Ovary (tissue), 9 donors: ENCODE data around the gene TNFRSF1A. TPM values are rescaled to one million over a fixed set of nuclear protein-coding genes. Genes with fewer than 3 reads are reported as not detected.

Experiments
- DNase-seq, 5 donors: peaks; one replicate each; pipeline ENCODE4 v3.0.0-alpha.2; 2019 to 2020
- H3K27ac ChIP-seq, 2 donors: fragments of 200-600 bp; one replicate each; pipeline versions ENCODE4 v1.5.1 to v1.8.0; 2019 to 2022
- H3K27me3 ChIP-seq: fragments of 200-600 bp; one replicate; pipeline ENCODE4 v1.8.0; 2022
- H3K36me3 ChIP-seq: fragments of 200-600 bp; sonication (generic); one replicate; pipeline ENCODE4 v1.5.1; 2019
- H3K4me1 ChIP-seq: one replicate; pipeline ENCODE4 v1.8.1; 2013; ENCODE audit warnings: mild to moderate bottlenecking, moderate library complexity; ENCODE audit not compliant: insufficient read depth
- H3K4me3 ChIP-seq: fragments of 200-600 bp; sonication (generic); one replicate; pipeline ENCODE4 v1.5.1; 2017
- H3K9me3 ChIP-seq, 2 donors: fragments of 200-600 bp in 1 of 2; sonication (generic) in 1 of 2; one replicate each; pipeline versions ENCODE4 v1.5.1 to v1.8.1; 2013 to 2019; ENCODE audit warnings: mild to moderate bottlenecking in 1 of 2, moderate library complexity in 1 of 2
- EP300 ChIP-seq: sonication (generic); formaldehyde crosslinking; IDR thresholded peaks from one replicate; pipeline ENCODE4 v1.6.1; 2017; ENCODE audit warnings: antibody characterized with exemption
- POLR2A ChIP-seq: fragments of 450-650 bp; IDR thresholded peaks from one replicate; pipeline ENCODE4 v1.6.1; 2017; ENCODE audit warnings: antibody characterized with exemption, mild to moderate bottlenecking, moderate library complexity
- WGBS, 3 donors: extraction: QIAGEN DNeasy Blood & Tissue Kit in 1 of 3; methylation state at CpG; one replicate each; pipeline versions ENCODE4 v1.1.5 to v1.1.7; 2013 to 2017; 5-methylcytosine and 5-hydroxymethylcytosine counted together
- intact Hi-C, 4 donors: fragments of 100-400 bp; cut with DNase I; formaldehyde crosslinking; loops; one replicate each; pipeline versions ENCODE4 v1.11.0 to v1.15.1; 2022 to 2023
- polyA plus RNA-seq, 2 donors: library from polyadenylated mRNA; stranded (reverse); fragments of 200-250 nt in 1 of 2; fragments of 350-450 nt in 1 of 2; fragmentation: Illumina TruSeq in 1 of 2; extraction: RNeasy Lipid Tissue Mini Kit (QIAGEN cat#74804) in 1 of 2; gene quantifications; one replicate each; pipeline ENCODE4 v1.2.3, GENCODE V29; 2013 to 2014
- total RNA-seq, 7 donors: library from RNA; depleted of rRNA in 2 of 7; stranded (reverse); fragments of >200 nt in 2 of 7; fragmentation: NEBNext Ultra II Directional in 3 of 7; extraction: Animal tissue kit (Norgen Biotek cat#: 25700) in 3 of 7; gene quantifications; one replicate each; pipeline versions ENCODE4 v1.1.0 to v1.2.4, GENCODE V29; 2016 to 2023
- TF ChIP-seq, protein P1 (sequence below), 3 donors: fragments of 450-650 bp in 2 of 3; fragments of 200-600 bp in 1 of 3; IDR thresholded peaks; one replicate each; pipeline versions ENCODE4 v1.5.1 to v1.8.0; 2016 to 2022; ENCODE audit warnings: antibody characterized with exemption in 3 of 3, mild to moderate bottlenecking in 1 of 3
- donor health status: DM: no; HTN: no; CAD: no; lungs with moderate emphysema.
- donor health status: DM: no; HTN: no; CAD: no.
- donor health status: Bipolar disorder and iron deficiency.
- donor health status: DM: yes; HTN: yes; CAD: no.
- donor health status: DM: no; HTN: no; CAD: no.
- donor health status: DM: yes; HTN: yes; CAD: no.

TNFRSF1A gene
- total and polyA plus RNA-seq, 9 donors = 92.8 to 274 (median 179) TPM

GRCh38 chr12:6369916-6370575 is 28.2 kb upstream of the TNFRSF1A start:
- intact Hi-C loops = no loop called here
- H3K27me3 ChIP-seq = no peaks in the 10 kb centered on the region
- TF ChIP-seq POLR2A (no peak), EP300 (no peak)
- TF ChIP-seq, protein P1, sequence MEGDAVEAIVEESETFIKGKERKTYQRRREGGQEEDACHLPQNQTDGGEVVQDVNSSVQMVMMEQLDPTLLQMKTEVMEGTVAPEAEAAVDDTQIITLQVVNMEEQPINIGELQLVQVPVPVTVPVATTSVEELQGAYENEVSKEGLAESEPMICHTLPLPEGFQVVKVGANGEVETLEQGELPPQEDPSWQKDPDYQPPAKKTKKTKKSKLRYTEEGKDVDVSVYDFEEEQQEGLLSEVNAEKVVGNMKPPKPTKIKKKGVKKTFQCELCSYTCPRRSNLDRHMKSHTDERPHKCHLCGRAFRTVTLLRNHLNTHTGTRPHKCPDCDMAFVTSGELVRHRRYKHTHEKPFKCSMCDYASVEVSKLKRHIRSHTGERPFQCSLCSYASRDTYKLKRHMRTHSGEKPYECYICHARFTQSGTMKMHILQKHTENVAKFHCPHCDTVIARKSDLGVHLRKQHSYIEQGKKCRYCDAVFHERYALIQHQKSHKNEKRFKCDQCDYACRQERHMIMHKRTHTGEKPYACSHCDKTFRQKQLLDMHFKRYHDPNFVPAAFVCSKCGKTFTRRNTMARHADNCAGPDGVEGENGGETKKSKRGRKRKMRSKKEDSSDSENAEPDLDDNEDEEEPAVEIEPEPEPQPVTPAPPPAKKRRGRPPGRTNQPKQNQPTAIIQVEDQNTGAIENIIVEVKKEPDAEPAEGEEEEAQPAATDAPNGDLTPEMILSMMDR (IDR thresholded peaks at IDR 0.05) = no peak
- DNase-seq = peak in 2 of 5 donors; percentile 31 to 40
- H3K36me3 ChIP-seq = no peaks in the 10 kb centered on the region
- H3K9me3 ChIP-seq = no peaks in the 10 kb centered on the region
- H3K27ac ChIP-seq = no peak overlapping the region
- 68 to 78% (median 77%) methylated on average over 9 of the region's 9 CpGs for WGBS, 3 donors
- peaks cover 9% of the 10 kb centered on the region for H3K4me1 ChIP-seq
- H3K4me3 ChIP-seq = no peak overlapping the region

- intact Hi-C loops = no loop called here
Observed at GRCh38 chr12:6368906-6369525, 27.1 kb upstream of the TNFRSF1A start.

GRCh38 chr12:6367969-6368892 is 26.4 kb upstream of the TNFRSF1A start:
- WGBS, 3 donors = 61 to 75% (median 68%) methylated on average over 15 of the region's 15 CpGs

More at GRCh38 chr12:6368906-6369525, 27.1 kb upstream of the TNFRSF1A start:
- Histone ChIP-seq H3K27me3 (no peaks in the 10 kb centered on the region), H3K9me3 (no peaks in the 10 kb centered on the region), H3K4me3 (no peak overlapping the region), H3K36me3 (no peaks in the 10 kb centered on the region), H3K4me1 (peaks cover 5% of the 10 kb centered on the region), H3K27ac (no peak overlapping the region)
- 77 to 79% (median 78%) methylated on average over 9 of the region's 9 CpGs for WGBS, 3 donors
- TF ChIP-seq EP300 (no peak), POLR2A (no peak)
- TF ChIP-seq, protein P1 (IDR thresholded peaks at IDR 0.05) = no peak
- peak in 2 of 5 donors; percentile 20 to 30 for DNase-seq

More at GRCh38 chr12:6367969-6368892, 26.4 kb upstream of the TNFRSF1A start:
- no peak overlapping the region for H3K4me3 ChIP-seq
- TF ChIP-seq POLR2A (no peak), EP300 (no peak)
- TF ChIP-seq, protein P1 (IDR thresholded peaks at IDR 0.05) = no peak
- H3K27me3 ChIP-seq = no peaks in the 10 kb centered on the region
- no peak overlapping the region for H3K27ac ChIP-seq
- H3K9me3 ChIP-seq = no peaks in the 10 kb centered on the region
- no peaks in the 10 kb centered on the region for H3K36me3 ChIP-seq
- intact Hi-C loops = no loop called here
- H3K4me1 ChIP-seq = peaks cover 5% of the 10 kb centered on the region
- no peak for DNase-seq
